Thoracic aorta (tissue), 2 donors: ENCODE results near the gene GNAS. TPM values are rescaled to one million over a fixed set of nuclear protein-coding genes. Genes with fewer than 3 reads are reported as not detected.

Experiments
- ATAC-seq: fragments of 150-250 bp; one replicate; pipeline ENCODE4 v1.8.0; 2017; ENCODE audit warnings: low read depth; ENCODE audit not compliant: insufficient number of reproducible peaks, low FRiP score
- DNase-seq: peaks from one replicate; pipeline ENCODE4 v3.0.0-alpha.2; 2020; ENCODE audit warnings: low spot score
- H3K27ac ChIP-seq, 2 donors: fragments of 200-600 bp; sonication (generic); 1 replicate in 1 of 2; 2 replicates in 1 of 2; pipeline ENCODE4 v1.5.1; 2016; ENCODE audit warnings: mild to moderate bottlenecking in 2 of 2, moderate library complexity in 2 of 2
- H3K27me3 ChIP-seq: fragments of 200-600 bp; sonication (generic); replicated peaks from 2 replicates; pipeline ENCODE4 v1.6.0; 2016; ENCODE audit warnings: mild to moderate bottlenecking; ENCODE audit not compliant: insufficient read depth
- H3K36me3 ChIP-seq: fragments of 200-600 bp; sonication (generic); one replicate; pipeline ENCODE4 v1.5.1; 2016
- H3K4me1 ChIP-seq, 2 donors: fragments of 200-600 bp; sonication (generic); 1 replicate in 1 of 2; 2 replicates in 1 of 2; pipeline versions ENCODE4 v1.5.1 to v1.6.0; 2016; ENCODE audit warnings: low read depth in 2 of 2, mild to moderate bottlenecking in 1 of 2; ENCODE audit not compliant: control insufficient read depth in 1 of 2
- H3K4me3 ChIP-seq: fragments of 200-600 bp; sonication (generic); 2 replicates; pipeline ENCODE4 v1.5.1; 2016; ENCODE audit warnings: mild to moderate bottlenecking
- H3K9me3 ChIP-seq: fragments of 200-600 bp; sonication (generic); 2 replicates; pipeline ENCODE4 v1.5.1; 2016
- CTCF ChIP-seq: fragments of 200-600 bp; sonication (generic); IDR thresholded peaks from one replicate; pipeline ENCODE4 v1.5.1; 2019; ENCODE audit warnings: antibody characterized with exemption
- total RNA-seq, 2 donors: library from RNA; depleted of rRNA; stranded (reverse); fragments of >200 nt; gene quantifications; one replicate each; pipeline versions ENCODE4 v1.1.0 to v1.2.3, GENCODE V29; 2016

Gene GNAS
- total RNA-seq, 2 donors from 2014 or later = 742 to 943 TPM

- no peak overlapping the region for H3K27ac ChIP-seq
- no peaks in the 10 kb centered on the region for H3K9me3 ChIP-seq
- no peak for DNase-seq
- no peak for TF ChIP-seq CTCF
- no peaks in the 10 kb centered on the region for H3K36me3 ChIP-seq
- H3K27me3 ChIP-seq = no peaks in the 10 kb centered on the region
- H3K4me1 ChIP-seq = peaks cover 3 to 13% of the 10 kb centered on the region in 2 donors
- H3K4me3 ChIP-seq = no peak overlapping the region
- no peak for ATAC-seq
Observed at GRCh38 chr20:58840816-58841538, 11.5 kb upstream of the GNAS start.

- DNase-seq (no peak), ATAC-seq (no peak)
- no peak overlapping the region for H3K4me3 ChIP-seq
- H3K9me3 ChIP-seq = no peaks in the 10 kb centered on the region
- H3K27me3 ChIP-seq = no peaks in the 10 kb centered on the region
- peaks cover 3 to 13% of the 10 kb centered on the region in 2 donors for H3K4me1 ChIP-seq
- no peak overlapping the region for H3K27ac ChIP-seq
- no peak for TF ChIP-seq CTCF
- no peaks in the 10 kb centered on the region for H3K36me3 ChIP-seq
Observed at GRCh38 chr20:58841539-58842264, 10.8 kb upstream of the GNAS start.

- DNase-seq (no peak), ATAC-seq (no peak)
- no peaks in the 10 kb centered on the region for H3K9me3 ChIP-seq
- H3K27me3 ChIP-seq = no peaks in the 10 kb centered on the region
- H3K27ac ChIP-seq = no peak overlapping the region
- no peak overlapping the region for H3K4me3 ChIP-seq
- no peaks in the 10 kb centered on the region for H3K36me3 ChIP-seq
- H3K4me1 ChIP-seq = peaks cover 3 to 13% of the 10 kb centered on the region in 2 donors
- TF ChIP-seq CTCF = no peak
Observed at GRCh38 chr20:58842276-58842675, 10.2 kb upstream of the GNAS start.

GRCh38 chr20:58843128-58843556 lies 9.4 kb upstream of the GNAS start:
- H3K4me1 ChIP-seq = peaks cover 3 to 13% of the 10 kb centered on the region in 2 donors
- no peak for DNase-seq
- H3K27me3 ChIP-seq = no peaks in the 10 kb centered on the region
- H3K36me3 ChIP-seq = no peaks in the 10 kb centered on the region
- TF ChIP-seq CTCF = no peak
- no peak for ATAC-seq
- no peak overlapping the region for H3K4me3 ChIP-seq
- no peaks in the 10 kb centered on the region for H3K9me3 ChIP-seq
- no peak overlapping the region for H3K27ac ChIP-seq

- no peak for DNase-seq
- no peaks in the 10 kb centered on the region for H3K9me3 ChIP-seq
- no peaks in the 10 kb centered on the region for H3K36me3 ChIP-seq
- H3K27me3 ChIP-seq = no peaks in the 10 kb centered on the region
- ATAC-seq = no peak
- no peak overlapping the region for H3K27ac ChIP-seq
- H3K4me1 ChIP-seq = no peaks in the 10 kb centered on the region
- TF ChIP-seq CTCF = no peak
- no peak overlapping the region for H3K4me3 ChIP-seq
Observed at GRCh38 chr20:58845706-58846105, 6.8 kb upstream of the GNAS start.
